Trophoblast cell (in vitro differentiated cells and primary cell): ENCODE results near the gene SECTM1.

ENCODE experiments used
- DNase-seq, 2 donors: peaks; one replicate each; pipeline ENCODE4 v3.0.0-alpha.2; 2016
- H2AFZ ChIP-seq: 2 replicates; pipeline ENCODE4 v1.6.1; 2013; ENCODE audit warnings: low read length, moderate library complexity, mild to moderate bottlenecking; ENCODE audit not compliant: insufficient read depth, poor library complexity
- H2AK5ac ChIP-seq: 2 replicates; pipeline ENCODE4 v1.6.1; 2013; ENCODE audit warnings: mild to moderate bottlenecking, low read length
- H2BK120ac ChIP-seq: 2 replicates; pipeline ENCODE4 v1.6.1; 2013; ENCODE audit warnings: low read length, mild to moderate bottlenecking, moderate library complexity; ENCODE audit not compliant: insufficient read depth, poor library complexity
- H2BK12ac ChIP-seq: 2 replicates; pipeline ENCODE4 v1.6.1; 2013; ENCODE audit warnings: mild to moderate bottlenecking, low read length, moderate library complexity
- H2BK5ac ChIP-seq: 2 replicates; pipeline ENCODE4 v1.6.1; 2013; ENCODE audit warnings: low read length, low read depth, moderate library complexity, mild to moderate bottlenecking; ENCODE audit not compliant: poor library complexity
- H3K14ac ChIP-seq: 2 replicates; pipeline ENCODE4 v1.6.1; 2013; ENCODE audit warnings: mild to moderate bottlenecking, low read length
- H3K18ac ChIP-seq: 2 replicates; pipeline ENCODE4 v1.6.1; 2013; ENCODE audit warnings: mild to moderate bottlenecking, low read length
- H3K23ac ChIP-seq: 2 replicates; pipeline ENCODE4 v1.6.1; 2013; ENCODE audit warnings: low read length
- H3K27ac ChIP-seq: 2 replicates; pipeline ENCODE4 v1.5.1; 2013; ENCODE audit warnings: low read depth, mild to moderate bottlenecking, inconsistent platforms, low read length, moderate library complexity
- H3K27me3 ChIP-seq: 2 replicates; pipeline ENCODE4 v1.6.1; 2013; ENCODE audit warnings: inconsistent platforms, mild to moderate bottlenecking, low read length, moderate library complexity; ENCODE audit not compliant: insufficient read depth
- H3K36me3 ChIP-seq, 2 experiments: 1 replicate in 1 of 2; 2 replicates in 1 of 2; pipeline ENCODE4 v1.6.1; 2013; ENCODE audit warnings: low read length in 2 of 2, mild to moderate bottlenecking in 2 of 2, moderate library complexity in 1 of 2; ENCODE audit not compliant: insufficient read depth in 2 of 2, control insufficient read depth in 1 of 2
- H3K4ac ChIP-seq: 2 replicates; pipeline ENCODE4 v1.6.1; 2013; ENCODE audit warnings: low read depth, mild to moderate bottlenecking, low read length, moderate library complexity
- H3K4me1 ChIP-seq, 2 experiments: 1 replicate in 1 of 2; 2 replicates in 1 of 2; pipeline ENCODE4 v1.6.1; 2013; ENCODE audit warnings: low read length in 2 of 2, mild to moderate bottlenecking in 2 of 2, moderate library complexity in 1 of 2; ENCODE audit not compliant: insufficient read depth in 2 of 2, control insufficient read depth in 1 of 2
- H3K4me2 ChIP-seq: 2 replicates; pipeline ENCODE4 v1.6.1; 2013; ENCODE audit warnings: inconsistent platforms, mild to moderate bottlenecking, low read length, moderate library complexity
- H3K4me3 ChIP-seq: 2 replicates; pipeline ENCODE4 v1.5.1; 2013; ENCODE audit warnings: mild to moderate bottlenecking, low read depth, low read length, inconsistent platforms
- H3K79me1 ChIP-seq: one replicate; pipeline ENCODE4 v1.6.1; 2013; ENCODE audit warnings: low read length
- H3K79me2 ChIP-seq: 2 replicates; pipeline ENCODE4 v1.6.1; 2013; ENCODE audit warnings: low read length, mild to moderate bottlenecking; ENCODE audit not compliant: control insufficient read depth, insufficient read depth, poor library complexity
- H3K9ac ChIP-seq: 2 replicates; pipeline ENCODE4 v1.6.1; 2013; ENCODE audit warnings: mild to moderate bottlenecking, low read length
- H3K9me3 ChIP-seq: 2 replicates; pipeline ENCODE4 v1.6.1; 2013; ENCODE audit warnings: low read depth, mild to moderate bottlenecking, control low read depth, inconsistent platforms, low read length; ENCODE audit not compliant: insufficient read depth
- H4K12ac ChIP-seq: 2 replicates; pipeline ENCODE4 v1.6.1; 2013; ENCODE audit warnings: low read depth, mild to moderate bottlenecking, low read length, moderate library complexity
- H4K8ac ChIP-seq: 2 replicates; pipeline ENCODE4 v1.6.1; 2013; ENCODE audit warnings: low read depth, mild to moderate bottlenecking, low read length, moderate library complexity
- H4K91ac ChIP-seq: one replicate; pipeline ENCODE4 v1.6.1; 2013; ENCODE audit warnings: low read depth, mild to moderate bottlenecking, low read length, moderate library complexity
- whole genome bisulfite sequencing: extraction: QIAGEN DNeasy Blood & Tissue Kit; methylation state at CpG from one replicate; pipeline ENCODE4 v1.1.7; 2013; ENCODE audit warnings: missing lambda C conversion rate; ENCODE audit not compliant: insufficient read length, insufficient coverage; ENCODE audit errors: extremely low coverage; 5-methylcytosine and 5-hydroxymethylcytosine counted together

Gene SECTM1

DNA sequence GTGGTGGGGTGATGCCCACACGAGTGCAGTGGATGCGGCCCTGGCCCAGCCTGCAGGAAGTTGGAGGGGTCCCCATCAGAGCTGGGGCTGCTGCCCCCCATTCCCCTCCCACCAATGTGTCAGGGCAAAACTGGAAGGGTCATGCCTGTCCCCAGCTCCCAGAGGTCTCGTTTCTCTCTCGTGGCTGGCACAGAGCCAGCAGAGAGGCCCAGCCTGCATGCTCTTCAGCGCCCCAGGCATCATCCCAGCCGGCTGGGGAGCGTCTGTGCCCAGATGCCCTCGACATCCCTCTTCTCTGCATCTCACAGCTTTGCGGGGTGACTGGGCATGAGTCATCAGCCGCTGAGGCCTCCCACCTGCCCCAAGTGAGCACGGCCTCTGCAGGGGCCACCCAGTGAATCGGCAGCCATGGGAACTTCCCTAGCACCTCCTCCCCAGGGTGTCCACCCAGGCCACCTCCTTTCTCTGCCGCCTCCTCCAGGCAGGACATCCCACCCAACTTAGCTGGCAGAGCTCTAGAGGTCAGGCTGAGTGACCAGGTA is 50.3 kb downstream of the SECTM1 start:
- no peak overlapping the region for H4K8ac ChIP-seq
- H3K14ac ChIP-seq: no peak overlapping the region
- H3K18ac ChIP-seq: no peak overlapping the region
- H3K27ac ChIP-seq: no peak overlapping the region
- H2BK5ac ChIP-seq: no peak overlapping the region
- no peak overlapping the region for H3K4me2 ChIP-seq
- H3K23ac ChIP-seq: no peak overlapping the region
- WGBS: no CpG with 5 or more reads among the region's 13 CpGs
- H3K9ac ChIP-seq: no peak overlapping the region
- H2AFZ ChIP-seq: no peak overlapping the region
- peaks cover 5% of the 10 kb centered on the region for H3K9me3 ChIP-seq
- H3K4me3 ChIP-seq: no peak overlapping the region
- H4K91ac ChIP-seq: no peak overlapping the region
- H3K79me2 ChIP-seq: no peaks in the 10 kb centered on the region
- H3K79me1 ChIP-seq: no peaks in the 10 kb centered on the region
- H2BK120ac ChIP-seq: no peak overlapping the region
- H3K36me3 ChIP-seq: no peaks in the 10 kb centered on the region
- H2AK5ac ChIP-seq: no peak overlapping the region
- no peaks in the 10 kb centered on the region for H3K27me3 ChIP-seq
- H3K4ac ChIP-seq: no peak overlapping the region
- no peak overlapping the region for H2BK12ac ChIP-seq
- H3K4me1 ChIP-seq: no peaks in the 10 kb centered on the region
- DNase-seq: no peak
- no peak overlapping the region for H4K12ac ChIP-seq

DNA sequence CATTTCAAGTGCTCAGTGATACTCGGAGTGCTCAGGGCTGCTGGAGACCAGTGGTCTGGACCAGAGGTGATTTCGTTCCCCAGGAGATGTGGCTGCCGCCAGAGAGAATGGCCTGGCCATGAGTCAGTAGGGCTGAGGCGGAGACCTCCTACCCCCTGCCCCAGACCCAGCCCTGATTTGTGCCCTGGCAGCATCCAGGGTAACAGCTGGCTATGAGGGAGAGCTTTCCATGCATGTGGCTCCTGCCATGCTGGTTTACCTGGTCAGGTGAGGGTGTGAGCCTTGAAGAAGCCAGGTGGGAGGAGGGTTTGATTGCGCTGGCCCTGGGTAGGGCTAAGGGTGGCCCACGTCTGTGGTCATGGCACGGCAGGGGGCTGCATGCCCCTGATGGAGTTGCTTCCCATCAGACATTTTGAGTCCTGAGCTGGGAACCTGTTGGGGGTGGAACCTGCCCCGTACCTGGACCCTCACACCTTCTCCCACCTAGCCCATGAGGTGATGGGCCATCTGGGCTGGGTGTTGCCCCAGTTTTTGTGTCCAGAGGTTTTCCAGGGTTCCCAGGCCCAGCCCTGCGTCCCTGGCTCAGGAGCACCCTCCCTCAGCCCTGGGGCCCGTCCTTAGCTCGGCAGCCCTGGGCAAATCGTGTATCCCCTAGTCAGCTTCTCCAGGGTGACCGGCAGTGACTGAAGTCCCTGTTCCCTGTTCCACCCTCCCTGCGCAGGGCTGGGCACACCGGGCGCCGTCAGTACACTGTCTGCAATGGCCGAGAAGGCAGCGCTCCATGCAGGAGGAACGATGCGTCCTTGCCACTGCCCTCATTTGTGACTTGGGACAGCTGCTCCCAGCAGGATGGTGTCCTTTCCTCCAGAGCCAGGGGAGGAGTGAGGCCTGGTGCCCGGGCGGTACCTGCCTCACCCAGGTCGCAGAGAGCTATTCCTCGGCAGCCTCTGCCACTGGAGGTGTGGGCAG is 51.0 kb downstream of the SECTM1 start:
- no peak overlapping the region for H2BK12ac ChIP-seq
- H3K27ac ChIP-seq: no peak overlapping the region
- no peak overlapping the region for H2AK5ac ChIP-seq
- no peak for DNase-seq
- H3K18ac ChIP-seq: no peak overlapping the region
- H3K4me2 ChIP-seq: no peak overlapping the region
- H4K8ac ChIP-seq: no peak overlapping the region
- no peak overlapping the region for H2BK5ac ChIP-seq
- no peak overlapping the region for H4K91ac ChIP-seq
- H3K4me3 ChIP-seq: no peak overlapping the region
- no peaks in the 10 kb centered on the region for H3K79me2 ChIP-seq
- H3K4me1 ChIP-seq: no peaks in the 10 kb centered on the region
- H3K79me1 ChIP-seq: no peaks in the 10 kb centered on the region
- no peaks in the 10 kb centered on the region for H3K36me3 ChIP-seq
- H2AFZ ChIP-seq: no peak overlapping the region
- H4K12ac ChIP-seq: no peak overlapping the region
- no peak overlapping the region for H2BK120ac ChIP-seq
- H3K27me3 ChIP-seq: no peaks in the 10 kb centered on the region
- no peak overlapping the region for H3K4ac ChIP-seq
- H3K23ac ChIP-seq: no peak overlapping the region
- H3K14ac ChIP-seq: no peak overlapping the region
- H3K9ac ChIP-seq: no peak overlapping the region
- no CpG with 5 or more reads among the region's 25 CpGs for WGBS
- peaks cover 7% of the 10 kb centered on the region for H3K9me3 ChIP-seq

DNA sequence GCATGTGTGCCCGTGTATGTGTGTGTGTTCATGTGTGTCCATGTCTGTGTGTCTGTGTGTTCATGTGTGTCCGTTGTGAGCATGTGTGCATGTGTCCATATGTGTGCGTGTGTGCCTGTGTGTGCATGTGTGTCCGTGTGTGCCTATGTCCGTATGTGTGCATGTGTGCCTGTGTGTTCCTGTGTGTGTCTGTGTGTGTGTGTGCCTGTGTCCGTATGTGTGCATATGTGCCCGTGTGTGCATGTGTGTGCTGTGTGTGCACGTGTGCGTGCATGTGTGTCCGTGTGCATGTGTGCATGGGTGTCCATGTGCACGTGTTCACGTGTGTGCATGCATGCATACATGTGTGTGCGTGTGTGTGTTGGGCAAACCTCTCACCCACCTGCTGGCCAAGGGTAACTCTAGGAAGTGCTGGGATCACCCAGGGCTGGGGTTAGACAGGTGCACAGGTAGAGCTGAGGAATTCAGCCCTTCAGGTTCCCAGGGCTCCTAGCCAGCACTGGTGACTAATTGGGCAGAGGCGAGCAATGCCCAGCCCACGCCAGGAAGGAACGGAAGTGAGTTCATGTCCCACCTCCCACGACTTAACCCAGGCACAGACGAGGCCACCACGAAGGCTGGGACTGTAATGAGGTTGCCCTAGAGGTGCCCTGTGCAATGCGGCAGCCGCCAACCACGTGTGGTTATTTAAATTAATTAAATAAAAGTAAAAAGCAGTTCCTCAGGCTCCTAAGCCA is 51.9 kb downstream of the SECTM1 start:
- Histone ChIP-seq H3K9ac (no peak overlapping the region), H3K79me2 (no peaks in the 10 kb centered on the region), H3K79me1 (no peaks in the 10 kb centered on the region), H3K18ac (no peak overlapping the region), H2AK5ac (no peak overlapping the region), H4K12ac (no peak overlapping the region), H3K27me3 (no peaks in the 10 kb centered on the region), H2BK120ac (no peak overlapping the region), H4K91ac (no peak overlapping the region), H3K14ac (no peak overlapping the region), H4K8ac (no peak overlapping the region), H3K27ac (no peak overlapping the region), H2BK12ac (no peak overlapping the region), H3K23ac (peak overlapping the region; percentile 43), H3K4me2 (no peak overlapping the region), H3K9me3 (peaks cover 7% of the 10 kb centered on the region), H3K4ac (no peak overlapping the region), H2BK5ac (no peak overlapping the region), H3K4me1 (no peaks in the 10 kb centered on the region), H3K36me3 (no peaks in the 10 kb centered on the region), H3K4me3 (peak overlapping the region; percentile 51), H2AFZ (no peak overlapping the region)
- no peak for DNase-seq
- WGBS: no CpG with 5 or more reads among the region's 22 CpGs

DNA sequence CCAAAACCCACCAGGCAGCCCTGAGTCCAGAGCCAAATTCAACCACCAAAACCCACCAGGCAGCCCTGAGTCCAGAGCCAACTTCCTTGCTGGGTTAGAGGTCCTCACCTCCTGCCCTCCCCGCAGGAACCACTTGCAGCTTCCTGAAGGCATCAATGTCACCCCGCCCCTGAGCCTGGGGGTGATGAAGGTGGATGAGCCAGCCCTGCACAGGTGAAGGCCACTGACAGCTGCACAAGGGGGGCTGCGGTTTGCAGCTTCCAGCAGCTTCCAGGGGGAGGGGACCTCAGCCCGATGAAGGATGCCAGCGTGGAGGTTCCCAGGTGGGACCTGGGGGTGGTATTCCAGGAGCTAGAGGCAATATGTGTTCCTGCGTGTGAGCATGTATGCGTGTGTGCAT is 52.5 kb downstream of the SECTM1 start:
- no peaks in the 10 kb centered on the region for H3K36me3 ChIP-seq
- no peak overlapping the region for H3K9ac ChIP-seq
- H4K91ac ChIP-seq: no peak overlapping the region
- H3K18ac ChIP-seq: no peak overlapping the region
- no peaks in the 10 kb centered on the region for H3K4me1 ChIP-seq
- no peak overlapping the region for H2BK5ac ChIP-seq
- WGBS: no CpG with 5 or more reads among the region's 7 CpGs
- no peak overlapping the region for H4K12ac ChIP-seq
- peak overlapping the region; percentile 43 for H3K23ac ChIP-seq
- no peaks in the 10 kb centered on the region for H3K79me1 ChIP-seq
- no peaks in the 10 kb centered on the region for H3K79me2 ChIP-seq
- no peak overlapping the region for H3K14ac ChIP-seq
- H3K9me3 ChIP-seq: peaks cover 7% of the 10 kb centered on the region
- peak overlapping the region; percentile 51 for H3K4me3 ChIP-seq
- no peak overlapping the region for H3K4me2 ChIP-seq
- no peak overlapping the region for H3K4ac ChIP-seq
- DNase-seq: no peak
- H3K27me3 ChIP-seq: no peaks in the 10 kb centered on the region
- H3K27ac ChIP-seq: no peak overlapping the region
- no peak overlapping the region for H2AFZ ChIP-seq
- no peak overlapping the region for H4K8ac ChIP-seq
- no peak overlapping the region for H2BK120ac ChIP-seq
- no peak overlapping the region for H2BK12ac ChIP-seq
- no peak overlapping the region for H2AK5ac ChIP-seq
